HepG2 (cell line): Measurements from ENCODE around the gene PMEPA1.

Source experiments
- CTCF ChIP-seq: sonication (generic); formaldehyde crosslinking; IDR thresholded peaks from 2 replicates; pipeline ENCODE4 v1.5.0; 2020; ENCODE audit warnings: mild to moderate bottlenecking, missing genetic modification reagents, moderate library complexity
- POLR2AphosphoS2 ChIP-seq: IDR thresholded peaks from 2 replicates; pipeline ENCODE4 v1.6.1; 2011; ENCODE audit warnings: low read depth, low read length, improper control_type of control experiment

- no peak for TF ChIP-seq POLR2AphosphoS2
- TF ChIP-seq CTCF (CRISPR knock-in tag), result no peak
These were observed 56.3 kb downstream of the PMEPA1 start for GRCh38 chr20:57653546-57653900.
